Activated CD8-positive, alpha-beta memory T cell treated with anti-CD3 and anti-CD28 coated beads for 36 hours (primary cell): Measurements from ENCODE around the gene LRRK1. TPM values are rescaled to one million over a fixed set of nuclear protein-coding genes. Genes with fewer than 3 reads are reported as not detected.

Experiments
- CTCF ChIA-PET: fragments of 350-600 bp; sonication (Branson Sonifier 250); formaldehyde crosslinking; loops from one replicate; lab custom pipeline; 2021; ENCODE audit warnings: antibody characterized with exemption; lab: Charles Lee
- POLR2A ChIA-PET: fragments of 350-600 bp; sonication (Branson Sonifier 250); formaldehyde crosslinking; loops from one replicate; lab custom pipeline; 2021; ENCODE audit warnings: antibody characterized with exemption; lab: Charles Lee
- total RNA-seq, 2 experiments: library from RNA; stranded (reverse); gene quantifications; one replicate each; pipeline ENCODE4 v1.2.3, GENCODE V29; 2021

LRRK1 gene
- total RNA-seq, 2 experiments from 2014 or later = 0.44 to 0.57 TPM

DNA sequence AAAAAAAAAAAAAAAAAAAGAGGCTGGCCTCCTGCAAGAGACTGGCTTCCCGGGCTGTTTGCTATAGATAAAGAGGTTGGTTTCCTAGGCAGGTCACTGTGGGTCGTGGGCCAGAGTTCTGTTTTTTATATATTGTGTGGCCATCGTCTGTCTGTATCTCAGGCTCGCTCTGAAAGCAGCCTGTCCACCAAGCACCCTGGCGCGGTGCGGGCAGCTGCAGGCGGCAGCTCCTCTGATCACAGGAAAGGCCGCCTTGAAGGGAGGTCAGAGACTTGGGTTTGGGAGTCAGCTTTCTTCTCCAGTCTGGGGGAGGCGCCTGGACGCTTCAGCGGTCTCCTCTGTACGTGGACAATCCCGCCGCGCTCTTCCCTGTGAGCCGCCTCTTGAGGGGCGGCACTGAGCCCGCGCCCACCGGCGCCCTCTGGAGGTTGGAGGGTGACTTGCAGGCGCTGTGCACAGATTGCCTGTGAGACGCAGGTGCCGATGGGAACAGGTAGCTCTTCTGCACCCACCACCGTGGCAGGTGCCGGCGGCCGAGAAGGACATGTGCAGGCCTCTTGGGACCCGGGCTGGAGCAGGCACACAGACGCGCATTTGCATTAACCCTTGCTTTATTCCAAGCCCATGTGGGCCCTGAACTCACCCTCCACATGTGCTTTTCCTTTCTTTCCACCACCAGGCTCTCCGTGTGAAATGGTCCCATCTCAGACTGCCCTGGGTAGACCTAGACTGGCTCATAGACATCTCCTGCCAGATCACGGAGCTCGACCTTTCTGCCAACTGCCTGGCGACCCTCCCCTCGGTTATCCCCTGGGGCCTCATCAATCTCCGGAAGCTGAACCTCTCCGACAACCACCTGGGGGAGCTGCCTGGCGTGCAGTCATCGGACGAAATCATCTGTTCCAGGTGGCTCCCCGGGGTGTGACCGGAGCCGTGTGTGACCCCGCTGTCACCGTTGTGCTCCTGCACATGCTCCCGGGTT, 89.3 kb downstream of the LRRK1 start:
- POLR2A ChIA-PET = interaction anchor here (0.7 to 1.5 kb wide), 4 partner anchors 91 to 406 kb away, joined by 3 to 13 read pairs (median 6); partner anchors contain the start of gene ASB7
- CTCF ChIA-PET = interaction anchor here (0.6 to 4.5 kb wide), 47 partner anchors 10 to 668 kb away, joined by 3 to 112 read pairs (median 4); partner anchors contain the start of genes ASB7, LINS1 and LRRK1

DNA sequence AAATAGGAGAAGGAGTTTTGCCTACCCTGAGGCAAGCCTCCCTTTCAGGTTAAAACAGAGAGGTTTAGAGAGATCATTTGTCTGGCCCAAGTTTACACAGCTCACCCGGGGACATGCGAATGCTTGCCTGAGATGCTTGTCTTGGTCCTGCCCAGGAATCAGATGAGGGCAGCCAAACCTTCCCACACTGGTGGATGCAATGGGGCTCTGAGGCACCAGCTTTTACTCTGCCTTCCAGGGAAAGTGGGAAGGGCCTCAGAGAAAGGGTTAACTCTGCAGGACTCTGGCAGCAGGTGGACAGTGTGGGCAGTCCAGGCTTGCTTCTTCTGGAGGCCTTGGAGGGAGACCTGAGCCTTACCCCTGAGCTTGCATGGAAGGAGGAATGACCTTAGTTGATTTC, 90.0 kb downstream of the LRRK1 start:
- ChIA-PET POLR2A (interaction anchor here (1.5 kb wide), 1 partner anchor 406 kb away, joined by 3 read pairs; the partner anchor contains the start of gene ASB7), CTCF (interaction anchor here (1.1 to 4.5 kb wide), 13 partner anchors 10 to 659 kb away, joined by 3 to 112 read pairs (median 8); partner anchors contain the start of gene LRRK1)

DNA sequence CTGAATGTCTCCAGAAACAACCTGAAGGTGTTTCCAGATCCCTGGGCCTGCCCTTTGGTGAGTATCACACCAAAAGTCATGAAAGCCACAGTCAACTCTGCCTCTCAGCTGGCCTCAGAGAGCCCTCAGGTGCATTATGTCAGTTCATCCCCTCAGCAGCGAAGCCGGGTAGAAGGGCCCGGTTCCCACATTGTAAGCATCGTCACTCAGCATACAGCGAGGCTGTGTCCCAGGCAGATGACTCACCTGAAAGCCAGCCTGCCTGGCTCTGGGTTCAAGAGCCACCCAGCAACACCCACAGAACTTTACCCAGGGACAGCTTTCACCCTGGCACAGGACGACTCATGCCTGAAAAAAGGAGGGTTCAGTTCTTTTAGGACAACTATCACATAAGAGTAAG, 91.6 kb downstream of the LRRK1 start:
- POLR2A ChIA-PET = no interaction called here
- CTCF ChIA-PET = interaction anchor here (0.7 to 4.5 kb wide), 4 partner anchors 10 to 247 kb away, joined by 3 to 112 read pairs (median 4); partner anchors contain the start of gene LRRK1

DNA sequence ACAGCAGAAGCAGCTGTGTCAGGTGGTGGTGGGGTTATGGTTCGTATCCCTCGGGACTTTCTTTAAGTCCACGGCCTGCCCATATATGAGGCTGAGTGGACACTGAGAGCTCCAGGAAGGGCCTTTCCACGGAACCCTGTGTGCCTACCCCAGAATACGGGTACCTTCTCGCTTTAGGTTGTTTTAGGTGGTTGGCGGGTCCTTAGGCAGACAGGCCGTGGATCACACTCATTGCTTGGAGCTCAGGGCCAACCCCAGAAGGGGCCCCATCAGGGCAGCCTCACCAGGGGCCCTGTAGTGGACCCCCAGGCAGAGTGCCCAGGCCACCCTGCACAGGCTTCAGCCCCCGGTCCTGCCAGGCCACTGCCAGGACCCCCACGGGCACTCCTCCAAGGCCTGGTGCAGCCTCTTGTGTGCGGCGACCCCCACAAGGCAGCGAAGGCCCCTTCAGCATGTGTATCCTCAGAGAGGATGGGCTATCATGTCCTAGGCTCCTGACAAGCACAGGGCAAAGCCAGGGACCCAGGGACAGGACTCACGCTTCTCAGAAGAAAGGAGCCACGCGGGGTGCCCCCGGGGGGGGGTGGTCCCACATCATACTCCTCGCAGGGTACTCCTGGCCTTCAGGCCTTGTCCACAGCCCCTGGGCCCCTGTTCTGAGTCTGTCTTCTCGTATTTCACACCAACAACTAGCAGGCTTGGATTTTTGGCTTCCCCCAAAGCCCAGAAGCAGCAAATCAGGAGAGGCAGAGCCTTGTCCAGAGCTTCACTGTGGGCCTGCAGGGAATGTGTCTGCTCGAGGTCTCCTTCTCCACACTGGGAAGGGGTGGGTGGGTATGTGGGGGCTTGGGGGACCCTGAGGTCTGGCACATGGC, 93.4 kb downstream of the LRRK1 start:
- CTCF ChIA-PET = interaction anchor here (0.6 to 1.4 kb wide), 2 partner anchors 245 to 1205 kb away, joined by 3 to 7 read pairs; no protein-coding TSS in a partner anchor
- POLR2A ChIA-PET = no interaction called here

DNA sequence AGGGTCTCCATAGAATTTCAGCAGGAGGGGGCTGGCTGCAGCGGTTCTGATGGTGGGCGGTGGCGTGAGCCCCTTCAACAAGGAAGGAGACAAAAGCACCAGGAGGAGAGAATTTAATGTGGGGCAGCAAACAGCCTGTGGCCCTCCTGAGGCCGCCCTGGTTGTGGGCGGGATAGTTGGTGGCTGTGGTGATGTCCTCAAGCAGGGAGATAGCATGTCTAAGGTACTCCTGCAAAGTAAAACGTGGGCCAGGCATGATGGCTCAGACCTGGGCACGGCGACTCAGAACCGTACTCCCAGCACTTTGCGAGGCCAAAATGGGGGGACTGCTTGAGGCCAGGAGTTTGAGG, 94.0 kb downstream of the LRRK1 start:
- ChIA-PET CTCF (interaction anchor here (1.0 kb wide), 1 partner anchor 28 kb away, joined by 3 read pairs; no protein-coding TSS in a partner anchor), POLR2A (no interaction called here)

DNA sequence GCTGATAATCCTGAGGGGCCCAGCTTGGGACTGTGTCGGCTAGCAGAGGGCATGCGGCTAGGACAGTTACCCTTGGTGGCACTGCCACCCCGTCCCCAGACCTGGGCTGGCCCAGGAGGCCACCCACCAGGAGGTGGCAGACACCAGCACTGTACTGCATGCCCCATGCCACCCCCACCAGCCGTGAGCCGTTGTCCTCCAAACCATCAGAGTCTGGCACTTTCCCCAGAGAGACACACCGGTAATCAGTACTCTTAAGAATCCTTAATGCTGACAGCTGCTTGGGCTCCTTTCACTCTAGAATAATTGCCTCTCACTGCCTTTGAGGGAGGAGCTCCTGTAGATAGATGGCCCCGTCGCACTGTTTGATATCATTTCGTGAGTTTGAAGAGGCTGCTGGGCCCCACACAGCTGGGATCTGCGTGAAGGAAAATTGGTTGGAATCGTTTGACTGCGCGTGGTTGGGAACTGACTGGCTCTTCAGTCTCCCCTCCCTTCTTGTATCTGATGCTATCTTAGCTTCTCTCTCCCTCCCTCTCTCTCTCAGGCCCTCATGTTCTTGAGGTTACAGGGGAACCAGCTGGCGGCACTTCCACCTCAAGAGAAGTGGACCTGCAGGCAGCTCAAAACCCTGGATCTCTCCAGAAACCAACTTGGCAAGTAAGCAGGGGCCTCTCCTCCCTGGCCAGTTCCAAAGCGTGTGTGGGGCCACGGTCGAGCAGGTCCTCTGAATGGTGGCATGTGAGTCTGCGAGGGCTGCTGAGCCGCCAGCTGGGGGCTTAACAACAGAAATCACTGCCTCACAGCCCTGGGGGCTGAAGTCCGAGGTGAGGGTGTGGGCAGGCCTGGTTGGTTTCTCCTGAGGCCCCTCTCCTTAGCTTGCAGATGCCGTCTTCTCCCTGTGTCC, 94.9 kb downstream of the LRRK1 start:
- CTCF ChIA-PET = interaction anchor here (1.0 to 3.3 kb wide), 2 partner anchors 27 to 244 kb away, joined by 3 to 25 read pairs; no protein-coding TSS in a partner anchor
- POLR2A ChIA-PET = no interaction called here

DNA sequence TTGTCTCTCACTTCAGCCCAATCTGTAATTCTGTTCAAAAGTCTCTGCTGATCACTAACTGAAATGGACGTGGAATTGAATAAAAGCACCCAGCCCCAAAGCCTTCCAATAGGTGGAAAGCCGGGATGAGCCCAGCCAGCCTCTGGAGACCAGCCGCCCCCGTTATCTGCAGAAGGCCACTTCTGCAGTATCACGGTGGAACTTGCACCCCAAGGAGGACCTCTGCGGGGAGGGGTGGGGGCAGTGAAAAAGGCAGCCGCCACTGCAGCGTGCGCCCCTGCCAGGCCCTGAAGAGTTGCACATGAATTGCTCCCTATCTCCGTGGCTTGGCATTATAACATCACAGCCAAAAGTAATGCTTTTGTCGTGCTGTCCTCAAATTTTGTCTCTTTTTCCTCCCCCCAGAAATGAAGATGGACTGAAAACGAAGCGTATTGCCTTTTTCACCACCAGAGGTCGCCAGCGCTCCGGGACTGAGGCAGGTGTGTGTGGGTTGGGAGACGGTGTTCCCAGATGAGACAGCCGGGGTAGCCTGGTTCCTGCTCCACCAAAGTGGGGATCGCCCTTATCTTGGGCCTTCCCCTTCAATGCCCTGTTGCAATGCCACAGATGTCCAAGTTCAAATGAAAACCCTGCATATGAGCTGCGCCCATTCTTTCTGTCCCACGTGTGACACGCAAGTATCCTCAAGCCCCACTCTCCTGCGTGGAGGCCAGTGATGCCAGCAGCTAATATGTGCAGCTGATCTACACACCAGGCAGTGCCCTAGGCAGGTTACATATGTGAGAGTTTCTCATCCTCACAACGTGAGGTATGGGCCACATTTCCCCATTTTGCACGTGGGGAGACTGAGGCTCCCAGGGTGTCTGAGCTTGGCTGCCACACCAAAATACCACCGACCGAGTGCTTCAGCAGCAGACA, 96.0 kb downstream of the LRRK1 start:
- POLR2A ChIA-PET = no interaction called here

DNA sequence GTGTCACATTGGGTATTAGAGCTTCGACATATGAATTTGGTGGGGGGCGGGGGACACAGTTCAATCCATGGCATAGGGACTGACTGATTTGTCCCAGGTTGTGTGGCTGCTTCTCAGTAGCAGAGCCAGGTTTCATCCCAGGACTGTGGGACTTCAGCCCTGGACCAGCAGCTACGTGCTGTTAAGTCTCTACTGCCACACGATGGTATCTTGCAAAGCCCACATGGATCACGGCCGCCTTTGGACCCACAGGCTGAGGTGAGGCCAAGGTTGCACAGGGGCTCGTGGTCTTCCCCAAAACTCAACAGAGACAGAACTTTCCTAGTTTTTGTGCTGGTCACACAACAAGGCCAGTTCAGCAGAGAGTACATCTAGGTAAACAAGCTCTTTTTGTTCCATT, 97.4 kb downstream of the LRRK1 start:
- POLR2A ChIA-PET = no interaction called here

More for the DNA sequence above, 96.0 kb downstream of the LRRK1 start:
- CTCF ChIA-PET = interaction anchor here (0.7 to 3.3 kb wide), 11 partner anchors 11 to 248 kb away, joined by 3 to 25 read pairs (median 4); partner anchors contain the start of gene CHSY1

DNA sequence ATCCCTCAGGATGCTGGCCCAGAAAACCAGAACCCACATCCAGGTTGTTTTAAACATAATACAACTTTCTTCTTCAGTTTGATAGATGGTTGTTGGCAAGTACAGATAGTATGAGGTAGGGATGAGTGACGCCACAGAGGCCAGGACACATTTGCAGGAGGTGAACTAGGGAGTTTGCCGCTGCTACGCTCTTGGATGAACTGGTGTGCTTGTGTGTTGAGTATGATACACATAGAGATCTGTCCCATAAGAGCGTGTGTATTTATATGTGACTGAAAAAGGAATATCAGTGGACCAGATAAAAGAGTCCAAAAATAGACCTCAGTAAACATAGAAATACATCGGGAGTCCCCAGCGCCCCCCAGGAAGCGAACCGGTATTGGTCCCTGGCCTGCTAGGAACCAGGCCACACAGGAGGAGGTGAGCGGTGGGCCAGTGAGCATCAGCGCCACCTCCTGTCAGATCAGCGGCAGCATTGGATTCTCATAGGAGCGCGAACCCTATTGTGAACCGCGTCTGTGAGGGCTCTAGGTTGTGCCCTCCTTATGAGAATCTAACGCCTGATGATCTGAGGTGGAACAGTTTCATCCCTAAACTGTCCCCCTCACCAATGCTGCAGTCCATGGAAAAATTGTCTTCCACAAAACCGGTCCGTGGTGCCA, 98.1 kb downstream of the LRRK1 start:
- POLR2A ChIA-PET = no interaction called here
- CTCF ChIA-PET = interaction anchor here (0.6 to 2.2 kb wide), 3 partner anchors 10 to 239 kb away, joined by 3 to 7 read pairs (median 3); no protein-coding TSS in a partner anchor

More for the DNA sequence above, 97.4 kb downstream of the LRRK1 start:
- CTCF ChIA-PET = interaction anchor here (0.6 to 3.3 kb wide), 8 partner anchors 10 to 410 kb away, joined by 3 to 25 read pairs (median 4); no protein-coding TSS in a partner anchor

DNA sequence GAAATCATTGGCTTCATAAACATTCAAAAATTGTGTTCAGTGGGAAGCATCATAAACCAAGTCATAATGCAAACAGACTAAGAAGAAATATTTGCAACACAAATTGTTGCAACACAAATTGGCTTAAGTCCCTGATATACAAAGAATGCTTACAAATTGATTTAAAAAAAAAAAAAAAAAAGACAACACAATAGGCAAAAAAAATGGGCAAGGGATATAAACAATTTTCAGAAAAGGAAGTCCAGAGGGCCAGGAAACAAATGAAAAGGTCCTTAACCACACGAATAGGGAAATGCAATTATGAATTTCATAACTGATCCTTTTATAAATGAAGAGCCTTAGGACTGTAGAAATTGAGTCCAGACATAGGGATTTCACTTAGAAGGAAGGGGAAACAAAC, 98.9 kb downstream of the LRRK1 start:
- CTCF ChIA-PET = interaction anchor here (0.7 to 2.1 kb wide), 2 partner anchors 10 to 164 kb away, joined by 3 to 15 read pairs; no protein-coding TSS in a partner anchor
- POLR2A ChIA-PET = no interaction called here

DNA sequence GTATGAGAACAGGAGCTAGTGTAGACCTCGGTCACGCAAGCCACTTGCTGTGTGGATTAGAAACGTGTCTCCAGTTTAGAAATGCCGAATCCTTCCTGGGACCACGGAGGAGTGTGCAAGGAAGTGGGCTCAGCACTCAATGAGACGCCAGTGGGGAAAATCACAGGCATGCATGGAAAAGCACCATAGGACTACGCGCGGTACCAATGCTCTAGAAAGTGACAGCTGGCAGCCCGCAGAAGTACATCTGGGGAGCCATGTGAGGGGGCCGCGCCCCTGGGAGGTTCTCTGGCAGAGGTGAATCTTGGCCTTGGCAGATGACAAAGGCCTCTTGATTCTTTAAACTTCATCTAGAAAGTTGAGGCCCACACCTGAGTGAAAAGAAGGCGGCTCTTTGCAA, 99.3 kb downstream of the LRRK1 start:
- CTCF ChIA-PET = interaction anchor here (0.7 to 2.1 kb wide), 2 partner anchors 10 to 163 kb away, joined by 3 to 15 read pairs; no protein-coding TSS in a partner anchor
- POLR2A ChIA-PET = no interaction called here

DNA sequence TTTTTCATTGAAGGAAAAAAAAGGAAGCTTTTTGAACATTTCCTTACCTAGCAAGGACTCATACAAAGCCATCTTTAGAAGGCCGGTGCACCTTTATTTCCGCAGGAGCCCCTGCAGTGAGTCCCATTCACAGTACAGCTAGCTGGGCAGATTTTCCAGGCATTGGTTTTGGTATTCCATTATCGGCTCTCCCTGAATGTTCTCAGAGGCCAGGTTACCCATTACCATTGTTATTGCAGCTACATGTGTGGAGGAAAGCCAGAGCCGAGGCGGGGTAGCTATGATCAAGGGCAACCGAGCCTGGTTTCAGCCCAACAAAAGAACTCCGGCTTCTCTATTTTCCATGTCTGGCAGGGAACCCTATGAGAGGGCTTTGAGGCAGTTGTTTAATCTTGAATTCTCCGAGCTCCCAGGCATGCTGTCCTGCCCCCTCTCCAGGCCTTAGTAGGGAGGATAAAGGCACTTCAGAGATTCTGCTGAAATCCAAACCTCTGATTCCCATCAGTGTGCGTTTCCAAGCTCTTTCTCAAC, 100.3 kb downstream of the LRRK1 start:
- POLR2A ChIA-PET = no interaction called here
- CTCF ChIA-PET = interaction anchor here (1.0 to 2.1 kb wide), 2 partner anchors 11 to 239 kb away, joined by 4 to 15 read pairs; no protein-coding TSS in a partner anchor

DNA sequence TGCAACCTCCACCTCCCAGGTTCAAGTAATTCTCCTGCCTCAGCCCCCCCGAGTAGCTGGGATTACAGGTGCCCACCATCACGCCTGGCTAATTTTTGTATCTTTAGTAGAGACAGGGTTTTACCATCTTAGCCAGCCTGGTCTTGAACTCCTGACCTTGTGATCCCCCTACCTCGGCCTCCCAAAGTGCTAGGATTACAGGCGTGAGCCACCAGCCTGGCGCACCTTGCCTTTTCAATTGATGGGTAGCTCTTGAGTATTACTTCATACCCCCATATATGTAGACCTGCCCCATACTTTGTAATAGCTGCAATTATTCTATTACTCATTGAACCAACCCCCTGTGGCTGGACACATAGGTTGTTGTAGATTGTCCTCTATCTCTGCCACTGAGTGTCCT, 101.3 kb downstream of the LRRK1 start:
- ChIA-PET POLR2A (no interaction called here), CTCF (interaction anchor here (1.0 to 1.5 kb wide), 4 partner anchors 9 to 238 kb away, joined by 3 to 5 read pairs (median 4); no protein-coding TSS in a partner anchor)

DNA sequence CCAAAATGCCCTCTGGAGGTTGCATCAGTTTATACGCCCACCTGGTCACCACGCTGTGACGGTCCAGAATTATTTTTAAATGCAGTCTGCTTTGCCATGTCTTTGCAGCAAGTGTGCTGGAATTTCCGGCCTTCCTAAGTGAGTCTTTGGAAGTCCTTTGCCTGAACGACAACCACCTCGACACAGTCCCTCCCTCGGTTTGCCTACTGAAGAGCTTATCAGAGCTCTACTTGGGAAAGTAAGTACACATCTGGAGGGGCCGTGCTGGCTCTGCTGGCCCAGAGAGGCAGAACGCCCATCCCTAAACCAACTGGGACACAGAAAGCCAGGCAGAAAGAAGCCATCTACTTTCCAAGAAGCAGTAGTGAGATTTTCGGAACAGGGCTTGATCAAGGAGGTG, 101.8 kb downstream of the LRRK1 start:
- ChIA-PET CTCF (interaction anchor here (1.0 to 1.5 kb wide), 5 partner anchors 10 to 237 kb away, joined by 3 to 8 read pairs (median 4); no protein-coding TSS in a partner anchor), POLR2A (no interaction called here)

DNA sequence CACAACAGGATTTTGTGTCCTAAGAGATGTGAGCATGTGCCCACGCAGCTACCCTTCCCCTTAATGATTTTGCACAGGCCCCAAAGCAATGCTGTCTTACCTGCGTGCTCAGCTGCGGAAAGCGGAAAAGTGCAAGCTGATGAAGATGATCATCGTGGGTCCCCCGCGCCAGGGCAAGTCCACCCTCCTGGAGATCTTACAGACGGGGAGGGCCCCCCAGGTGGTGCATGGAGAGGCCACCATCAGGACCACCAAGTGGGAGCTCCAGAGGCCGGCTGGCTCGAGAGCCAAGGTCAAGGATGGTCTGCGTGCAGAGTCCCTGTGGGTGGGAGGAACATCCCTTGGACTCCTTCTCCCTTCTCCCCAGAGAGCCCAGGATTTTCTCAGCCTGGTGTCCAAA, 103.1 kb downstream of the LRRK1 start:
- ChIA-PET CTCF (interaction anchor here (2.7 kb wide), 1 partner anchor 15 kb away, joined by 16 read pairs; no protein-coding TSS in a partner anchor), POLR2A (no interaction called here)
